ENCODE data around the gene HOXA5.

Gene HOXA5

GRCh38 chr7:27143023-27143949, at the start of gene HOXA5:
Gene HOXA5 (minus strand): TSS chr7:27143681. CDS start chr7:27143607, 74 bp downstream.
- peak; percentile 32 to 60 for DNase-seq

- DNase-seq = peak; percentile 52 to 66
Observed at GRCh38 chr7:27192546-27193334, 49.3 kb upstream of the HOXA5 start.

- no peak for DNase-seq
Observed at GRCh38 chr7:27191833-27192545, 48.5 kb upstream of the HOXA5 start.

GRCh38 chr7:27191161-27191731, 47.8 kb upstream of the HOXA5 start:
- no peak for DNase-seq

GRCh38 chr7:27189997-27190748, 46.7 kb upstream of the HOXA5 start:
- DNase-seq = no peak

- no peak for DNase-seq
Observed at GRCh38 chr7:27189295-27189996, 46.0 kb upstream of the HOXA5 start.

GRCh38 chr7:27188386-27189294, 45.2 kb upstream of the HOXA5 start:
- DNase-seq = no peak

- no peak for DNase-seq
Observed at GRCh38 chr7:27187475-27188385, 44.2 kb upstream of the HOXA5 start.

GRCh38 chr7:27186668-27187474, 43.4 kb upstream of the HOXA5 start:
- no peak for DNase-seq

GRCh38 chr7:27185854-27186667, 42.6 kb upstream of the HOXA5 start:
- DNase-seq = no peak

GRCh38 chr7:27185013-27185853, 41.8 kb upstream of the HOXA5 start, which contains the start of gene HOXA11:
Gene HOXA11 (minus strand): TSS chr7:27185232. CDS start chr7:27185144, 88 bp downstream.
- DNase-seq = no peak

- DNase-seq = no peak
Observed at GRCh38 chr7:27184337-27185012, 41.0 kb upstream of the HOXA5 start.

GRCh38 chr7:27183682-27184336, 40.3 kb upstream of the HOXA5 start:
- DNase-seq = no peak

- DNase-seq = no peak
Observed at GRCh38 chr7:27182861-27183681, 39.6 kb upstream of the HOXA5 start.

Data from inflammatory macrophage treated with lipopolysaccharide for 1 hour (primary cell).